HepG2 (cell line): ENCODE data around the gene SYNE1. TPM values are rescaled to one million over a fixed set of nuclear protein-coding genes. Genes with fewer than 3 reads are reported as not detected.

Source experiments
- ATAC-seq: fragments of 200-7000 bp; cut with Tn5 transposase; 3 replicates; pipeline ENCODE4 v1.9.1; 2020; ENCODE audit warnings: mild to moderate bottlenecking, moderate library complexity
- BruUV-seq: library from RNA; stranded (reverse); fragments of 400-500 nt; replicated peaks from 2 replicates; lab custom pipeline; 2021; lab: Mats Ljungman, UMichigan
- CTCF ChIA-PET: fragments of 300-600 bp; formaldehyde crosslinking; extraction: SDS; loops from one replicate; lab custom pipeline; 2021; ENCODE audit warnings: low total read pairs, inconsistent platforms, low intra/inter-chr PET ratio; lab: Yijun Ruan, JAX
- POLR2A ChIA-PET: fragments of 350-600 bp; sonication (Branson Sonifier 250); formaldehyde crosslinking; loops from one replicate; lab custom pipeline; 2020; ENCODE audit warnings: antibody characterized with exemption, inconsistent platforms; lab: Yijun Ruan, JAX
- DNase-seq: peaks from one replicate; pipeline ENCODE4 v3.0.0-alpha.2; 2015; ENCODE audit warnings: low spot score
- FAIRE-seq: peaks from 3 replicates; lab custom pipeline; 2011; peaks lifted over from hg19 to GRCh38; lab: Jason Lieb, UNC
- H2AFZ ChIP-seq: one replicate; pipeline ENCODE4 v1.6.1; 2011; ENCODE audit warnings: low read length, inconsistent platforms
- H3K27ac ChIP-seq: fragments of 300-600 bp; 3 replicates; pipeline ENCODE4 v1.8.0; 2011; ENCODE audit warnings: mixed run types, mild to moderate bottlenecking, mixed read lengths, low read length, inconsistent platforms; ENCODE audit not compliant: insufficient read depth; ENCODE audit errors: extremely low read length
- H3K27me3 ChIP-seq, 2 experiments: fragments of 200-600 bp in 1 of 2; 2 replicates in 1 of 2; 3 replicates in 1 of 2; pipeline versions ENCODE4 v1.6.0 to v1.8.0; 2011; ENCODE audit warnings: low read length in 2 of 2, mild to moderate bottlenecking in 2 of 2, moderate library complexity in 2 of 2, inconsistent platforms in 1 of 2; ENCODE audit not compliant: insufficient read depth in 2 of 2, control insufficient read depth in 1 of 2
- H3K36me3 ChIP-seq, 2 experiments: fragments of 200-600 bp in 1 of 2; replicated peaks in 1 of 2; 2 replicates in 1 of 2; 3 replicates in 1 of 2; pipeline versions ENCODE4 v1.5.1 to v1.8.0; 2011; ENCODE audit warnings: low read length in 2 of 2, inconsistent platforms in 1 of 2; ENCODE audit not compliant: insufficient read depth in 2 of 2, control insufficient read depth in 1 of 2
- H3K4me1 ChIP-seq: 2 replicates; pipeline ENCODE4 v1.5.1; 2012; ENCODE audit warnings: low read length, inconsistent platforms; ENCODE audit not compliant: insufficient read depth
- H3K4me2 ChIP-seq: 2 replicates; pipeline ENCODE4 v1.6.0; 2011; ENCODE audit warnings: low read depth, low read length, inconsistent platforms
- H3K4me3 ChIP-seq, 3 experiments: fragments of 200-600 bp in 1 of 3; sonication (generic), shearing (Covaris generic) in 1 of 3; replicated peaks in 1 of 3; 2 replicates each; pipeline ENCODE4 v1.5.1; 2011 to 2016; ENCODE audit warnings: low read length in 3 of 3, inconsistent platforms in 2 of 3, low read depth in 2 of 3, mild to moderate bottlenecking in 2 of 3, control low read depth in 1 of 3, mixed read lengths in 1 of 3; ENCODE audit not compliant: insufficient read depth in 1 of 3
- H3K79me2 ChIP-seq: one replicate; pipeline ENCODE4 v1.6.1; 2011; ENCODE audit warnings: low read length, inconsistent platforms; ENCODE audit not compliant: insufficient read depth
- H3K9ac ChIP-seq: 2 replicates; pipeline ENCODE4 v1.6.0; 2011; ENCODE audit warnings: mild to moderate bottlenecking, low read depth, low read length, inconsistent platforms; ENCODE audit not compliant: insufficient read depth
- H3K9me3 ChIP-seq: 2 replicates; pipeline ENCODE4 v1.5.1; 2012; ENCODE audit warnings: mild to moderate bottlenecking, low read length
- H4K20me1 ChIP-seq: 2 replicates; pipeline ENCODE4 v1.6.0; 2011; ENCODE audit warnings: inconsistent platforms, mild to moderate bottlenecking, low read length, moderate library complexity; ENCODE audit not compliant: insufficient read depth
- FIP1L1 ChIP-seq: fragments of 200-400 bp; formaldehyde crosslinking; IDR thresholded peaks from 2 replicates; pipeline ENCODE4 v1.6.1; 2018; ENCODE audit warnings: low read depth, mild to moderate bottlenecking, low read length, moderate library complexity, borderline replicate concordance; ENCODE audit not compliant: insufficient read depth
- HBP1 ChIP-seq: IDR thresholded peaks from 2 replicates; pipeline ENCODE4 v1.6.1; 2016; ENCODE audit warnings: low read depth, control low read depth
- PRPF4 ChIP-seq: fragments of 200-400 bp; formaldehyde crosslinking; IDR thresholded peaks from 2 replicates; pipeline ENCODE4 v1.6.1; 2016; ENCODE audit warnings: low read length, low read depth; ENCODE audit not compliant: poor library complexity, severe bottlenecking
- SMARCE1 ChIP-seq: fragments of 450-650 bp; IDR thresholded peaks from 2 replicates; pipeline ENCODE4 v1.6.1; 2017; ENCODE audit warnings: borderline replicate concordance
- TEAD2 ChIP-seq: sonication (generic); formaldehyde crosslinking; IDR thresholded peaks from 2 replicates; pipeline ENCODE4 v1.9.0; 2021; ENCODE audit warnings: missing genetic modification reagents
- UBTF ChIP-seq: sonication (generic); formaldehyde crosslinking; IDR thresholded peaks from 2 replicates; pipeline ENCODE4 v1.4.0; 2020; ENCODE audit warnings: mild to moderate bottlenecking, missing genetic modification reagents
- ZNF225 ChIP-seq: sonication (generic); formaldehyde crosslinking; IDR thresholded peaks from 2 replicates; pipeline ENCODE4 v1.4.0; 2020; ENCODE audit warnings: mild to moderate bottlenecking, missing genetic modification reagents
- ZNF367 ChIP-seq: sonication (generic); formaldehyde crosslinking; IDR thresholded peaks from 2 replicates; pipeline ENCODE4 v1.4.0; 2020; ENCODE audit warnings: missing genetic modification reagents, borderline replicate concordance
- ZNF781 ChIP-seq: sonication (generic); formaldehyde crosslinking; IDR thresholded peaks from 2 replicates; pipeline ENCODE4 v1.5.1; 2020; ENCODE audit warnings: borderline replicate concordance, mild to moderate bottlenecking, missing genetic modification reagents; ENCODE audit errors: not compliant biosample characterization
- WGBS: methylation state at CpG from one replicate; pipeline ENCODE4 v1.1.6; 2017; ENCODE audit warnings: low lambda C conversion rate; 5-methylcytosine and 5-hydroxymethylcytosine counted together
- in situ Hi-C: cut with HindIII; loops from 2 replicates; pipeline ENCODE4 v1.10.0; 2017; ENCODE audit warnings: low pct_unique_long_range_greater_than_20kb; ENCODE audit not compliant: extremely low pct_ligation_motif_present
- intact Hi-C: fragments of 100-400 bp; cut with micrococcal nuclease; formaldehyde crosslinking; loops from one replicate; pipeline ENCODE4 v1.10.0; 2022; ENCODE audit not compliant: unreplicated experiment
- polyA plus RNA-seq, 8 experiments: library from polyadenylated mRNA; depleted of rRNA in 3 of 8; stranded (reverse) in 7 of 8; unstranded in 1 of 8; fragments of >200 nt; fragmentation: Illumina TruSeq in 4 of 8; extraction: Trizol in 4 of 8; gene quantifications; 2 replicates each; pipeline versions ENCODE4 v1.2.1 to v1.2.3, GENCODE V29; 2011 to 2016; ENCODE audit warnings: low read depth in 4 of 8, missing spikeins in 1 of 8, mixed read lengths in 1 of 8; ENCODE audit not compliant: insufficient read depth in 1 of 8
- total RNA-seq, 5 experiments: library from RNA; depleted of rRNA; stranded (reverse); fragments of >200 nt; fragmentation: Illumina TruSeq; extraction: Trizol; gene quantifications; 2 replicates each; pipeline ENCODE4 v1.2.3, GENCODE V29; 2016; ENCODE audit warnings: low read depth in 1 of 5
- TF ChIP-seq, protein P1 (sequence below): sonication (generic); formaldehyde crosslinking; IDR thresholded peaks from 2 replicates; pipeline ENCODE4 v1.5.0; 2020; ENCODE audit warnings: mild to moderate bottlenecking, missing genetic modification reagents, borderline replicate concordance
- TF ChIP-seq, protein P2 (sequence below): sonication (generic); formaldehyde crosslinking; IDR thresholded peaks from 2 replicates; pipeline ENCODE4 v1.4.0; 2020; ENCODE audit warnings: missing genetic modification reagents; ENCODE audit errors: not compliant biosample characterization
- TF ChIP-seq, protein P3 (sequence below): sonication (generic); formaldehyde crosslinking; IDR thresholded peaks from 2 replicates; pipeline ENCODE4 v1.5.0; 2020; ENCODE audit warnings: mild to moderate bottlenecking, missing genetic modification reagents

Gene SYNE1
- total and polyA plus RNA-seq, 2 of the 13 experiments (the other 11 are each of a cell fraction or from before 2014, with no cell fraction given), result 5.5 to 15.9 TPM

DNA sequence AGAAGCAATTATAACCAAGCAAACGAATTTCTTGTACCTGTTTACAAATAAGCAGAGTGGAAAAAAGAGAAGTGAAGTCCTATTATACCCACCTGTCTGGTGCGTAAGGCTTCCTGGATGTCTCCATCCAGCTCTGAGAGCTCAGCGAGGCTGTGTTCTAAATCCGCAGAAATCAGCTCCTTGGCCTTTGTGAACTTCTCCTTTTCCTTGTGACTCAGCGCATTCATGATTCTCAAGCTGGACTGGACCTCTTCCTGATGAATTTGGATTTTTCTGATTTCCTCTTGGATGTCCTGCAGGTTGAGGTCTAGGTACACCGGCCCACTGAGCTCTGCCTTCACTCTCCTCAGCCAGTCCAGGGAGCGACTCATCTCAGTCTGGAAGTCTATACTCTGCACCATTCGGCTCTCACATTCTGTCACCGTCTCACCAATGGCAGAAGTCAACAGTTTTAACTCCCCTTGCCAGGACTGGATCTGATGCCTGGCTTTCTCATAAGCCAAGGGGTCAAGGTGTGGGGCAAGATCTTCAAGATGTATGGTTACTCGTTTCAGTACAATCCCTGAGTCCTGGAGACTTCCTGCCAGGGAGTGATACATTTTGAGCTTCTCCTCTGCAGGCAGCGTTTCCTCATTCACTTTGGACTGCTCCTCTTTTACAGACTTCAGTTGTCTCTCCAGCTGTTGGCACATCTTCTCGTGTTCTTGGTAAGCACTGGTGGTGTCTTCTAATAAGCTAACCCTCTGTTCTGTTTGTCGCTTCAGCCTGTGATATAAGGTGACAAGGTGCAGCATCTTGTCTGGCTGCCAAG is 307.3 kb downstream of the SYNE1 start:
- ATAC-seq, result no peak; the same call in 2 of the 3 replicates
- no TSS peak for BruUV-seq

More for the DNA sequence above, 307.3 kb downstream of the SYNE1 start:
- Histone ChIP-seq H3K79me2 (no peaks in the 10 kb centered on the region), H3K4me2 (no peak overlapping the region), H3K9ac (no peak overlapping the region), H4K20me1 (no peaks in the 10 kb centered on the region), H3K27ac (no peak overlapping the region), H3K9me3 (no peaks in the 10 kb centered on the region), H3K36me3 (no peaks in the 10 kb centered on the region), H2AFZ (no peak overlapping the region), H3K4me1 (no peaks in the 10 kb centered on the region), H3K4me3 (no peak overlapping the region), H3K27me3 (no peaks in the 10 kb centered on the region)
- intact Hi-C loops (no loop called here), in situ Hi-C loops (no loop called here)
- TF ChIP-seq TEAD2 (CRISPR knock-in tag), result no peak
- TF ChIP-seq, protein P1, sequence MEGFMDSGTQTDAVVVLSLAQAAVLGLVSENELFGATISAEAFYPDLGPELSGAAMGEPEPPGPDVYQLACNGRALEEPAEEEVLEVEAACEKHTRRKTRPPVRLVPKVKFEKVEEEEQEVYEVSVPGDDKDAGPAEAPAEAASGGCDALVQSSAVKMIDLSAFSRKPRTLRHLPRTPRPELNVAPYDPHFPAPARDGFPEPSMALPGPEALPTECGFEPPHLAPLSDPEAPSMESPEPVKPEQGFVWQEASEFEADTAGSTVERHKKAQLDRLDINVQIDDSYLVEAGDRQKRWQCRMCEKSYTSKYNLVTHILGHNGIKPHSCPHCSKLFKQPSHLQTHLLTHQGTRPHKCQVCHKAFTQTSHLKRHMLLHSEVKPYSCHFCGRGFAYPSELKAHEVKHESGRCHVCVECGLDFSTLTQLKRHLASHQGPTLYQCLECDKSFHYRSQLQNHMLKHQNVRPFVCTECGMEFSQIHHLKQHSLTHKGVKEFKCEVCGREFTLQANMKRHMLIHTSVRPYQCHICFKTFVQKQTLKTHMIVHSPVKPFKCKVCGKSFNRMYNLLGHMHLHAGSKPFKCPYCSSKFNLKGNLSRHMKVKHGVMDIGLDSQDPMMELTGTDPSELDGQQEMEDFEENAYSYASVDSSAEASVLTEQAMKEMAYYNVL (CRISPR knock-in tag), result no peak
- no peak for TF ChIP-seq FIP1L1
- TF ChIP-seq ZNF367 (CRISPR knock-in tag), result no peak
- no peak for TF ChIP-seq UBTF (CRISPR knock-in tag)
- TF ChIP-seq, protein P2, sequence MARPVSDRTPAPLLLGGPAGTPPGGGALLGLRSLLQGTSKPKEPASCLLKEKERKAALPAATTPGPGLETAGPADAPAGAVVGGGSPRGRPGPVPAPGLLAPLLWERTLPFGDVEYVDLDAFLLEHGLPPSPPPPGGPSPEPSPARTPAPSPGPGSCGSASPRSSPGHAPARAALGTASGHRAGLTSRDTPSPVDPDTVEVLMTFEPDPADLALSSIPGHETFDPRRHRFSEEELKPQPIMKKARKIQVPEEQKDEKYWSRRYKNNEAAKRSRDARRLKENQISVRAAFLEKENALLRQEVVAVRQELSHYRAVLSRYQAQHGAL (CRISPR knock-in tag), result no peak
- TF ChIP-seq SMARCE1, result no peak
- TF ChIP-seq, protein P3, sequence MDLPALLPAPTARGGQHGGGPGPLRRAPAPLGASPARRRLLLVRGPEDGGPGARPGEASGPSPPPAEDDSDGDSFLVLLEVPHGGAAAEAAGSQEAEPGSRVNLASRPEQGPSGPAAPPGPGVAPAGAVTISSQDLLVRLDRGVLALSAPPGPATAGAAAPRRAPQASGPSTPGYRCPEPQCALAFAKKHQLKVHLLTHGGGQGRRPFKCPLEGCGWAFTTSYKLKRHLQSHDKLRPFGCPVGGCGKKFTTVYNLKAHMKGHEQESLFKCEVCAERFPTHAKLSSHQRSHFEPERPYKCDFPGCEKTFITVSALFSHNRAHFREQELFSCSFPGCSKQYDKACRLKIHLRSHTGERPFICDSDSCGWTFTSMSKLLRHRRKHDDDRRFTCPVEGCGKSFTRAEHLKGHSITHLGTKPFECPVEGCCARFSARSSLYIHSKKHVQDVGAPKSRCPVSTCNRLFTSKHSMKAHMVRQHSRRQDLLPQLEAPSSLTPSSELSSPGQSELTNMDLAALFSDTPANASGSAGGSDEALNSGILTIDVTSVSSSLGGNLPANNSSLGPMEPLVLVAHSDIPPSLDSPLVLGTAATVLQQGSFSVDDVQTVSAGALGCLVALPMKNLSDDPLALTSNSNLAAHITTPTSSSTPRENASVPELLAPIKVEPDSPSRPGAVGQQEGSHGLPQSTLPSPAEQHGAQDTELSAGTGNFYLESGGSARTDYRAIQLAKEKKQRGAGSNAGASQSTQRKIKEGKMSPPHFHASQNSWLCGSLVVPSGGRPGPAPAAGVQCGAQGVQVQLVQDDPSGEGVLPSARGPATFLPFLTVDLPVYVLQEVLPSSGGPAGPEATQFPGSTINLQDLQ (CRISPR knock-in tag), result no peak
- no peak for TF ChIP-seq ZNF781 (CRISPR knock-in tag)
- no peak for TF ChIP-seq PRPF4
- TF ChIP-seq ZNF225 (CRISPR knock-in tag), result no peak
- TF ChIP-seq HBP1, result no peak
- FAIRE-seq, result no peak
- POLR2A ChIA-PET, result no interaction called here
- CTCF ChIA-PET, result no interaction called here
- no peak for DNase-seq
- WGBS, result 78% methylated on average over 13 of the region's 13 CpGs
